ENCODE measurements around the gene SLC16A6.

GRCh38 chr17:68320943-68321555 is 30.1 kb upstream of the SLC16A6 start:
- TF ChIP-seq POLR2AphosphoS5 (IDR thresholded peaks at IDR 0.05; ENCODE audit: low read depth, low read length) (no peak), TEAD4 (IDR thresholded peaks at IDR 0.05; ENCODE audit: borderline replicate concordance, insufficient read depth) (no peak), CTCF (IDR thresholded peaks at IDR 0.05) (no peak), EZH2phosphoT487 (IDR thresholded peaks at IDR 0.05; ENCODE audit: borderline replicate concordance, low read depth) (no peak), ZBTB33 (IDR thresholded peaks at IDR 0.05; ENCODE audit: borderline replicate concordance, low read depth) (no peak), TAF1 (IDR thresholded peaks at IDR 0.05; ENCODE audit: borderline replicate concordance, low read depth, low read length) (no peak), USF1 (IDR thresholded peaks at IDR 0.05; ENCODE audit: borderline replicate concordance, low read depth) (no peak), NRF1 (IDR thresholded peaks at IDR 0.05; ENCODE audit: low read depth, low read length) (no peak), RAD21 (IDR thresholded peaks at IDR 0.05; ENCODE audit: low read length) (no peak), CHD2 (IDR thresholded peaks at IDR 0.05; ENCODE audit: low read length, partially characterized antibody) (no peak), PBX3 (IDR thresholded peaks at IDR 0.05) (no peak), TCF12 (IDR thresholded peaks at IDR 0.05) (no peak), SMC3 (IDR thresholded peaks at IDR 0.05; ENCODE audit: low read depth, low read length) (no peak), REST (IDR thresholded peaks at IDR 0.05; ENCODE audit: low read depth, low read length) (no peak)
